Measurements from ENCODE around the gene MARCHF4.

- TF ChIP-seq CTCF (IDR thresholded peaks at IDR 0.05) (no peak), EP300 (IDR thresholded peaks at IDR 0.05) (no peak), POLR2A (IDR thresholded peaks at IDR 0.05) (no peak)
These were observed 33.3 kb upstream of the MARCHF4 start for GRCh38 chr2:216405588-216405987.
